HepG2 (cell line): ENCODE results near the gene RHOBTB3. TPM values are rescaled to one million over a fixed set of nuclear protein-coding genes. Genes with fewer than 3 reads are reported as not detected.

Source experiments
- CREBL2 ChIP-seq: sonication (generic); formaldehyde crosslinking; IDR thresholded peaks from 2 replicates; pipeline ENCODE4 v1.8.1; 2023; ENCODE audit warnings: missing genetic modification reagents, mild to moderate bottlenecking, borderline replicate concordance
- DBP ChIP-seq: sonication (generic); formaldehyde crosslinking; IDR thresholded peaks from 2 replicates; pipeline ENCODE4 v1.4.0; 2020; ENCODE audit warnings: missing genetic modification reagents; ENCODE audit errors: not compliant biosample characterization
- HBP1 ChIP-seq: IDR thresholded peaks from 2 replicates; pipeline ENCODE4 v1.6.1; 2016; ENCODE audit warnings: low read depth, control low read depth
- HDAC2 ChIP-seq: sonication (generic); formaldehyde crosslinking; IDR thresholded peaks from 2 replicates; pipeline ENCODE4 v1.4.0; 2020; ENCODE audit warnings: missing genetic modification reagents
- HNF4G ChIP-seq, 2 experiments: sonication (generic) in 1 of 2; formaldehyde crosslinking in 1 of 2; IDR thresholded peaks; 2 replicates each; pipeline versions ENCODE4 v1.4.0 to v1.6.1; 2011 to 2020; ENCODE audit warnings: borderline replicate concordance in 2 of 2, low read depth in 2 of 2, mild to moderate bottlenecking in 2 of 2, low read length in 1 of 2, missing genetic modification reagents in 1 of 2, moderate library complexity in 1 of 2
- NFE2 ChIP-seq: sonication (generic); formaldehyde crosslinking; IDR thresholded peaks from 2 replicates; pipeline ENCODE4 v1.4.0; 2020; ENCODE audit warnings: missing genetic modification reagents
- NR2F6 ChIP-seq, 2 experiments: IDR thresholded peaks; 2 replicates each; pipeline ENCODE4 v1.6.1; 2016; ENCODE audit warnings: antibody characterized with exemption in 1 of 2, mild to moderate bottlenecking in 1 of 2
- PLRG1 ChIP-seq: fragments of 450-650 bp; conservative IDR thresholded peaks from 2 replicates; pipeline ENCODE4 v1.6.1; 2016
- SALL1 ChIP-seq: sonication (generic); formaldehyde crosslinking; IDR thresholded peaks from 2 replicates; pipeline ENCODE4 v1.8.0; 2022; ENCODE audit warnings: mild to moderate bottlenecking, missing genetic modification reagents
- SOX13 ChIP-seq, 3 experiments: fragments of 450-650 bp in 1 of 3; sonication (generic) in 1 of 3; formaldehyde crosslinking in 1 of 3; IDR thresholded peaks in 2 of 3; conservative IDR thresholded peaks in 1 of 3; 2 replicates each; pipeline versions ENCODE4 v1.5.0 to v1.6.1; 2016 to 2020; ENCODE audit warnings: antibody characterized with exemption in 1 of 3, mild to moderate bottlenecking in 1 of 3, missing compliant biosample characterization in 1 of 3, missing genetic modification reagents in 1 of 3, moderate library complexity in 1 of 3
- SP5 ChIP-seq: IDR thresholded peaks from 2 replicates; pipeline ENCODE4 v1.6.1; 2016; ENCODE audit warnings: low read depth, borderline replicate concordance
- TBX2 ChIP-seq: sonication (generic); formaldehyde crosslinking; IDR thresholded peaks from 2 replicates; pipeline ENCODE4 v1.5.0; 2020; ENCODE audit warnings: missing genetic modification reagents, mild to moderate bottlenecking, borderline replicate concordance
- TEAD3 ChIP-seq: optimal IDR thresholded peaks from 2 replicates; pipeline ENCODE3; 2016; ENCODE audit warnings: borderline replicate concordance
- ZNF17 ChIP-seq: sonication (generic); formaldehyde crosslinking; IDR thresholded peaks from 2 replicates; pipeline ENCODE4 v1.5.0; 2020; ENCODE audit warnings: mild to moderate bottlenecking, missing genetic modification reagents
- ZNF557 ChIP-seq: sonication (generic); formaldehyde crosslinking; IDR thresholded peaks from 2 replicates; pipeline ENCODE4 v1.4.0; 2020; ENCODE audit warnings: missing genetic modification reagents
- ZNF850 ChIP-seq: sonication (generic); formaldehyde crosslinking; conservative IDR thresholded peaks from 2 replicates; pipeline ENCODE4 v1.9.0; 2021; ENCODE audit warnings: mild to moderate bottlenecking, missing genetic modification reagents
- polyA plus RNA-seq, 8 experiments: library from polyadenylated mRNA; depleted of rRNA in 3 of 8; stranded (reverse) in 7 of 8; unstranded in 1 of 8; fragments of >200 nt; fragmentation: Illumina TruSeq in 4 of 8; extraction: Trizol in 4 of 8; gene quantifications; 2 replicates each; pipeline versions ENCODE4 v1.2.1 to v1.2.3, GENCODE V29; 2011 to 2016; ENCODE audit warnings: low read depth in 4 of 8, missing spikeins in 1 of 8, mixed read lengths in 1 of 8; ENCODE audit not compliant: insufficient read depth in 1 of 8
- total RNA-seq, 5 experiments: library from RNA; depleted of rRNA; stranded (reverse); fragments of >200 nt; fragmentation: Illumina TruSeq; extraction: Trizol; gene quantifications; 2 replicates each; pipeline ENCODE4 v1.2.3, GENCODE V29; 2016; ENCODE audit warnings: low read depth in 1 of 5
- TF ChIP-seq, protein P1 (sequence below): sonication (generic); formaldehyde crosslinking; IDR thresholded peaks from 2 replicates; pipeline ENCODE4 v1.5.0; 2020; ENCODE audit warnings: mild to moderate bottlenecking, missing genetic modification reagents, moderate library complexity
- TF ChIP-seq, protein P2 (sequence below): IDR thresholded peaks from 2 replicates; pipeline ENCODE4 v1.6.1; 2018; ENCODE audit warnings: missing genetic modification reagents
- TF ChIP-seq, protein P3 (sequence below): sonication (generic); formaldehyde crosslinking; IDR thresholded peaks from 2 replicates; pipeline ENCODE4; 2020; ENCODE audit warnings: missing genetic modification reagents, mild to moderate bottlenecking, borderline replicate concordance
- TF ChIP-seq, protein P4 (sequence below): IDR thresholded peaks from 2 replicates; pipeline ENCODE4 v1.6.1; 2016; ENCODE audit warnings: missing genetic modification reagents, missing compliant biosample characterization

The RHOBTB3 gene
- total and polyA plus RNA-seq, 2 of the 13 experiments (the other 11 are each of a cell fraction or from before 2014, with no cell fraction given), result 31.6 to 35.4 TPM

DNA sequence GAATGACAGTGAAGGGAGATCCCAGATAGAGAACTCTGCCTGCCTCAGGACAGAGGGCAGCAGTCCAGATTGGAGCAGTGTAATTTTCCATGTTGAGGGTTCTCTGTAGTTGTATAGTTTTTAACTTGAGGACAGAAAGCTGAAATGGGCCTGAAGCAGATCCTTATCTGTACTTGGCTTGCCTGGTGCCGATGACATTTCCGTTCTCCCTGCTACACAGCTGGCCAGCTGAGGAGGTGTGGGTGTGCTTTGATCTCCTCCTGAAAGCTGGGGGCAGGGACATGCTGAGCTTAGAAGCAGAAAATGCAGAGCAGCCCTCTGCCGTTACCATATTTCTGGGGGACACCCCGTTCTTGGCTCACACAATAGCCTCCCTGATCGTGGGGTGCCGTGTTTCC, 80.9 kb downstream of the RHOBTB3 start (continued):
- no peak for TF ChIP-seq HBP1 (CRISPR knock-in tag)
- TF ChIP-seq, protein P1, sequence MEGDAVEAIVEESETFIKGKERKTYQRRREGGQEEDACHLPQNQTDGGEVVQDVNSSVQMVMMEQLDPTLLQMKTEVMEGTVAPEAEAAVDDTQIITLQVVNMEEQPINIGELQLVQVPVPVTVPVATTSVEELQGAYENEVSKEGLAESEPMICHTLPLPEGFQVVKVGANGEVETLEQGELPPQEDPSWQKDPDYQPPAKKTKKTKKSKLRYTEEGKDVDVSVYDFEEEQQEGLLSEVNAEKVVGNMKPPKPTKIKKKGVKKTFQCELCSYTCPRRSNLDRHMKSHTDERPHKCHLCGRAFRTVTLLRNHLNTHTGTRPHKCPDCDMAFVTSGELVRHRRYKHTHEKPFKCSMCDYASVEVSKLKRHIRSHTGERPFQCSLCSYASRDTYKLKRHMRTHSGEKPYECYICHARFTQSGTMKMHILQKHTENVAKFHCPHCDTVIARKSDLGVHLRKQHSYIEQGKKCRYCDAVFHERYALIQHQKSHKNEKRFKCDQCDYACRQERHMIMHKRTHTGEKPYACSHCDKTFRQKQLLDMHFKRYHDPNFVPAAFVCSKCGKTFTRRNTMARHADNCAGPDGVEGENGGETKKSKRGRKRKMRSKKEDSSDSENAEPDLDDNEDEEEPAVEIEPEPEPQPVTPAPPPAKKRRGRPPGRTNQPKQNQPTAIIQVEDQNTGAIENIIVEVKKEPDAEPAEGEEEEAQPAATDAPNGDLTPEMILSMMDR, result peak; percentile 17; the same call in 1 of the 2 replicates
- no peak for TF ChIP-seq DBP (CRISPR knock-in tag)
- peak; percentile 43; the same call in 1 of the 2 replicates for TF ChIP-seq SP5
- TF ChIP-seq, protein P2, sequence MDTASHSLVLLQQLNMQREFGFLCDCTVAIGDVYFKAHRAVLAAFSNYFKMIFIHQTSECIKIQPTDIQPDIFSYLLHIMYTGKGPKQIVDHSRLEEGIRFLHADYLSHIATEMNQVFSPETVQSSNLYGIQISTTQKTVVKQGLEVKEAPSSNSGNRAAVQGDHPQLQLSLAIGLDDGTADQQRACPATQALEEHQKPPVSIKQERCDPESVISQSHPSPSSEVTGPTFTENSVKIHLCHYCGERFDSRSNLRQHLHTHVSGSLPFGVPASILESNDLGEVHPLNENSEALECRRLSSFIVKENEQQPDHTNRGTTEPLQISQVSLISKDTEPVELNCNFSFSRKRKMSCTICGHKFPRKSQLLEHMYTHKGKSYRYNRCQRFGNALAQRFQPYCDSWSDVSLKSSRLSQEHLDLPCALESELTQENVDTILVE (CRISPR knock-in tag), result 0 out of 2 replicates have a peak, but pooled peaks have one; percentile 39
- TF ChIP-seq HNF4G (IDR thresholded peaks at IDR 0.05; ENCODE audit: borderline replicate concordance, low read depth, low read length), result no peak
- peak; percentile 45; the same call in 1 of the 2 replicates for TF ChIP-seq HNF4G (CRISPR knock-in tag; IDR thresholded peaks at IDR 0.05; ENCODE audit: borderline replicate concordance, low read depth)
- TF ChIP-seq, protein P3, sequence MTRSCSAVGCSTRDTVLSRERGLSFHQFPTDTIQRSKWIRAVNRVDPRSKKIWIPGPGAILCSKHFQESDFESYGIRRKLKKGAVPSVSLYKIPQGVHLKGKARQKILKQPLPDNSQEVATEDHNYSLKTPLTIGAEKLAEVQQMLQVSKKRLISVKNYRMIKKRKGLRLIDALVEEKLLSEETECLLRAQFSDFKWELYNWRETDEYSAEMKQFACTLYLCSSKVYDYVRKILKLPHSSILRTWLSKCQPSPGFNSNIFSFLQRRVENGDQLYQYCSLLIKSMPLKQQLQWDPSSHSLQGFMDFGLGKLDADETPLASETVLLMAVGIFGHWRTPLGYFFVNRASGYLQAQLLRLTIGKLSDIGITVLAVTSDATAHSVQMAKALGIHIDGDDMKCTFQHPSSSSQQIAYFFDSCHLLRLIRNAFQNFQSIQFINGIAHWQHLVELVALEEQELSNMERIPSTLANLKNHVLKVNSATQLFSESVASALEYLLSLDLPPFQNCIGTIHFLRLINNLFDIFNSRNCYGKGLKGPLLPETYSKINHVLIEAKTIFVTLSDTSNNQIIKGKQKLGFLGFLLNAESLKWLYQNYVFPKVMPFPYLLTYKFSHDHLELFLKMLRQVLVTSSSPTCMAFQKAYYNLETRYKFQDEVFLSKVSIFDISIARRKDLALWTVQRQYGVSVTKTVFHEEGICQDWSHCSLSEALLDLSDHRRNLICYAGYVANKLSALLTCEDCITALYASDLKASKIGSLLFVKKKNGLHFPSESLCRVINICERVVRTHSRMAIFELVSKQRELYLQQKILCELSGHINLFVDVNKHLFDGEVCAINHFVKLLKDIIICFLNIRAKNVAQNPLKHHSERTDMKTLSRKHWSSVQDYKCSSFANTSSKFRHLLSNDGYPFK (CRISPR knock-in tag), result 0 out of 2 replicates have a peak, but pooled peaks have one; percentile 26
- no peak for TF ChIP-seq CREBL2 (CRISPR knock-in tag)
- no peak for TF ChIP-seq PLRG1
- TF ChIP-seq, protein P4, sequence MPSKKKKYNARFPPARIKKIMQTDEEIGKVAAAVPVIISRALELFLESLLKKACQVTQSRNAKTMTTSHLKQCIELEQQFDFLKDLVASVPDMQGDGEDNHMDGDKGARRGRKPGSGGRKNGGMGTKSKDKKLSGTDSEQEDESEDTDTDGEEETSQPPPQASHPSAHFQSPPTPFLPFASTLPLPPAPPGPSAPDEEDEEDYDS (CRISPR knock-in tag), result 0 out of 2 replicates have a peak, but pooled peaks have one; percentile 27
- TF ChIP-seq TBX2 (CRISPR knock-in tag), result peak; percentile 61; the same call in 1 of the 2 replicates
- TF ChIP-seq SOX13 (IDR thresholded peaks at IDR 0.05), result no peak
- TF ChIP-seq SOX13 (CRISPR knock-in tag; conservative IDR thresholded peaks at IDR 0.05 in 1 of 2, IDR thresholded peaks at IDR 0.05 in 1 of 2), result peak in 1 of 2 experiments; percentile 74; a peak in 2 of 4 replicates
- peak; percentile 57 for TF ChIP-seq TEAD3 (CRISPR knock-in tag)
- TF ChIP-seq ZNF17 (CRISPR knock-in tag), result no peak
- TF ChIP-seq NR2F6 (IDR thresholded peaks at IDR 0.05), result no peak
- TF ChIP-seq NR2F6 (CRISPR knock-in tag; IDR thresholded peaks at IDR 0.05), result peak; percentile 56; the same call in 1 of the 2 replicates
- no peak for TF ChIP-seq ZNF850
- TF ChIP-seq NFE2 (CRISPR knock-in tag), result no peak
- no peak for TF ChIP-seq ZNF557 (CRISPR knock-in tag)
- peak; percentile 88 for TF ChIP-seq HDAC2
- peak; percentile 75 for TF ChIP-seq SALL1 (CRISPR knock-in tag)
